GM18867 (cell line): ENCODE results near the gene DYRK1A.

ENCODE experiments used
- ATAC-seq: cut with Tn5 transposase; IDR thresholded peaks from one replicate; pipeline ENCODE4 v1.9.1; 2021; ENCODE audit warnings: mild to moderate bottlenecking, moderate library complexity; ENCODE audit not compliant: unreplicated experiment

Gene DYRK1A

DNA sequence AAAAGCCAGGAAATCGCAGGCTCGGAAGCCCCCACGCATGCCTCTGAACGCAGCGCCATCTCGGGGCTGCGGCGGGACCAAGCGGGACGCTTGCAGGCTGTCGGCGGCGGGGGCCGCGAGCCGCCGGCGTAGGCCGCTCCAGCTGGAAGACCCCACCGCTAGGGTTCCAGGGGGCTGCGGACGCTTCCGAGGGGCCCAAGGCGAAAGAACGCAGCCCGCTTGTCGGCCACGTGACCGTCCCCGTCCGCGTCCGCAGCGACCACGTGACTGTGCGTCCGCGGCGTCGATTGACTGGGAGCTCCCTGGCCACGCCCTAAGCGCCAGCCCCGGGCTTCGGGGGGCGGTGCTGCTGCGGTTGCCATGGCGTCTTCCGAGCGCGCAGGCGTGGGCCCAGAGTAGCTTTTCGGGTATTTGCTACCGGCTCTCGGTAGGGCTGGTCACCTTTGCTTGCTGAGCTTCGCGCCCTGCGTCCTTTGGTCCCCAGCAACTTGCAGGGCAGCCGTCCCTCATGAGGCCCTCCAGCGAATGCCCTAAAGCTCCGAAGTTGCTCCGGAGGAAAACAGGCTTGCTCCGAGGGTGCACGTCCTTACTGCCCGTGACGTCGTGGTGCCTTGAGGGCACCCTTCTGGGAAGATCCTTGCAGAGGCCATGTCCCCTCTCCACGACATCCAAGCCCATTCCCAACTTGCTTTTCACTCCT, 197.2 kb downstream of the DYRK1A start:
- ATAC-seq: peak; percentile 93

DNA sequence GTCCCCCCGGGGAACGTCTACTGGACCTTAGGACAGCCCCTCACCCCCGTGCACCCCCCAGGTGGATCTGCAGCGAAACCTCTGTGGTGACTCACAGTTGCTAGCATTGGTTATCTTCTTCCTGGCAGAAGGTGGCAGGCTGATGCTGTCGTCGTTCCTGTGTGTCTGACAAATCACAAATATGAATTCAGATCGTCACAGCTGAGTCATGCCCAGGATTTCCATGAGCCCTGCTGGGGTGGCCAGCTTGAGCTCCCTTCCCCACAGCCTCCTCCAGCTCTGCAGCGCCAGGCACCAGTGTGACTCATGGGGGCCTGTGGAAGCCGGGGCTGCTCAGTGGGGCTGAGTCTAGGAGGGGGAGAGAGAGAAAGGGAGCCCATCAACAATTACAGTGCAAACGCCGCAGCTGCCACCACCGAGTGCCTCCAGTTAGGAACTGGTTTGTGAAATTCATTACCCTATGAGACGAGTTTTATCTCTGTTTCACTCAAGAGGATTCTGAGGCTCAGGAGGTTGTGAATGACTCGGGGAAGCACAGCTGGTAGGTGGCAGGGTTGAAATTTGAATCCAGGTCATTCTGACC, 197.9 kb downstream of the DYRK1A start:
- peak; percentile 48 for ATAC-seq

DNA sequence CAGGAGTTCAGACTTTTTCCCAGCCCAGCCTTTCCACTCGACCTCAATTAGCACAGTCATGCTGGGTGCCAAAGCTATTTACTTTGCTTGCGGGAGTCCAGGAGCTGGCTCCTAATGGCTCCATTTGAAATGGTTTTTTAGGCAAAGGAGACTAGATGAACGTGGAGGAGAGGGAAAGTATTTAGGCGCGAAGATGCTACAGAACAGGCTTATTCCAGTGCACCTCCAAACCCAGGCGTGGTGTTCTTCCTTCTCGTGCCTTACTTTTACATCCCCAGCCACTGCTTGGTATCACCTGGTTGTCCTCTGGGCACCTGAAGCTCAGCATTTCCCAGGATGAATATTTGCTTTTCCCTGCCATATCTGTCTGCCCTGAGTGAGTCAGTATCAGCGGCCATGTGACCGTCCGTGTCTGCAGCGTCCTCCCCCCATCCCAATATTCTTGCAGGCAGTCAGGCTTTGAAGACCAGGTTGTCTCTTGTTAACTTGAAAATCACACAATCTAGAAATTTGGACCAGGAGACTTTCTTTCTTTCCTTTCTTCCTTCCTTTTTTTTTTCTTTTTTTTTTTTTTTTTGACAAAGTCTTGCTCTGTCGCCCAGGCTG, 198.5 kb downstream of the DYRK1A start:
- ATAC-seq: no peak

- ATAC-seq: no peak
Observed at GRCh38 chr21:37565530-37566223, 199.1 kb downstream of the DYRK1A start.

- ATAC-seq: no peak
Observed at GRCh38 chr21:37566790-37567615, 200.4 kb downstream of the DYRK1A start.

DNA sequence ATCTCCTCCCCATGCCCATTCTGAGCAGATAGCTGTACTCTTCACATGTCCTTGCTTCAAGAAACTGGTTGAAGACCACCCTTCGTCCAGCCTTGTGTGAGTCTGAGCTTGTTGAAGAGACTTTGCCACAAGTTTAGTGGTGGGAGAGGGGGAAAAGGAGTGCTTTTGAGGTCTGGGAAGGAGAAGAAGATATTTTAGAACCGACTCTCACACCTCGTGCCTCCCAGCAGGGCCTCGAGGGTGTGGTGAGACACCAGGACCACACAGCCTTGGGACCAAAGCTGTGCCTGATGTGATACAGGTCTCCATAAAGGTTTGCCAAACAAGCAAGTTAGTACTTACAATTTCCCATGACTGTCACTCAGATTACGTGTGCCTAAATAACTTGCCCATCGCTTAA, 201.8 kb downstream of the DYRK1A start:
- ATAC-seq: no peak

GRCh38 chr21:37568916-37569315, 202.3 kb downstream of the DYRK1A start:
- ATAC-seq: no peak

DNA sequence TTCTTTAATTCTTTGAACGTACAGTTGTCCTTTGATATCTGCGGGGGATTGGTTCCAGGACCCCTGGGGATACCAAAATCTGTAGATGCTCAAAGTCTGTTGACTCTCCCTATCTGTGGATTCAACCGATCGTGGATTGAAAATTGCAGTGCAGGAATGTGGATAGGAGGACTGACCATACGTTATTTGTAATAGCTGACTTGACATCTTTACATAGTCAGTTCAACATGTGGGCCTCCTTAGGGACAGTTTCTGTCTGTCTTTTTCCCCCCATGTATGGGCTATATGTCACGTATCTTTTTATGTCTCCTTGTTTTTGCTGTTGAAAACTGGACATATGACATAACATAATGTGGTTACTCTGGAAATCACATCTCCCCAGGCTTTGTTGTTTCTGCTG, 204.9 kb downstream of the DYRK1A start:
- ATAC-seq: no peak

- no peak for ATAC-seq
Observed at GRCh38 chr21:37574316-37574715, 207.7 kb downstream of the DYRK1A start.

GRCh38 chr21:37574751-37575150, 208.2 kb downstream of the DYRK1A start:
- ATAC-seq: no peak

DNA sequence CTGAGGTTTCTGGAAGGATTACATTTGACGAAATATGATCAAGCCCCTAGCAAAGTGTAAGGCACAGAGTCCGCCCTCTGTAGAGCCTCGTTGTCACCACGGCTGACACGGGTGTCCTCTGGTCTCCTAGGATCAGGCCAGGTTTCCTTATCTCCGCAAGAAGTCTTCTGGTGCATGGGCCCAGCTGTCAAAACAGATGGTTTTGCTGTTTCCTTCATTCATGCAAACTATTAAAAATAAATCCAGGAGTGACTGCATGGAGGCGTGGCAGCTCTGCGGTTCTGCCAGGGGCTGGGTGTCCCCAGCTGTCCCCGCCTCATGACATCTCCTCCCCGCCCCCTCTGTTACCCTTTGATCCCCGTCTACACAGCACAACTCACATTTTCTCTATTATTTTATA, 209.0 kb downstream of the DYRK1A start:
- no peak for ATAC-seq
